UCSD-AML1 (cell line): Measurements from ENCODE around the gene TUBB4A.
"Not testable (repeated sequence)": the region's sequence is repeated elsewhere in the genome, so short reads cannot be mapped to it uniquely, and the experiment has no call there.

Source experiments
- DNase-seq: peaks from one replicate; lab custom pipeline; 2025; ENCODE audit not compliant: unreplicated experiment; lab: John Stamatoyannopoulos, UW

TUBB4A gene

DNA sequence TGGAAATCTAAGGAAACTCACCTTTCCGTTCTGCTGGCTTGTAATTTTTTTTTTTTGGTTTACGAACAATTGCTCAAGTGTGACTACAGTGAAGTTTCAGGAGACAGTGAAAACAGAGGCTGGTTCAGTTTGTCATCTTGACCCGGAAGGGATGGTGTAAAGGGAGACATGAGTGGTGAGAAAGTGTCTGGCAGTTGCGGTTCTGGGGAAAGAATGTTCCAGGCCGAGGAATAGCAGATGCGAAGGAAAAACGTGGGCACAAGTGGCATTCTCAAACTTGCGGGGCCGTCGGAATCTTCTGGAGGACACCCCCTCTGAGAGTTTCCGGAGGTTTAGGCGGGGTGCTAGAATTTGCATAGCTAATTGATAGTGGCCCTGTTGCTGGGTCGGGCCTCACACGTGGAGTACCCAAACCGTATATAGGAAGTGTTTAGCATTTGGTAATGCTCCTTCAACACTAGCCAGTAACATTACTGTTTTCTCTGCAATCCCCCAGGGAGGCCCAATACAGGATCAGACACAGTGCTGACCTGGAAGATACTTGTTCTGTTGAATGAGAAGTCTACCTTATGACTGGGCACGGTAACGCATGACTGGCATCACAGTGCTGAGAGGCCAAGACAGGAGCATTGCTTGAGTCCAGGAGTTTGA lies 25.9 kb upstream of the TUBB4A start:
- DNase-seq, result no peak

DNA sequence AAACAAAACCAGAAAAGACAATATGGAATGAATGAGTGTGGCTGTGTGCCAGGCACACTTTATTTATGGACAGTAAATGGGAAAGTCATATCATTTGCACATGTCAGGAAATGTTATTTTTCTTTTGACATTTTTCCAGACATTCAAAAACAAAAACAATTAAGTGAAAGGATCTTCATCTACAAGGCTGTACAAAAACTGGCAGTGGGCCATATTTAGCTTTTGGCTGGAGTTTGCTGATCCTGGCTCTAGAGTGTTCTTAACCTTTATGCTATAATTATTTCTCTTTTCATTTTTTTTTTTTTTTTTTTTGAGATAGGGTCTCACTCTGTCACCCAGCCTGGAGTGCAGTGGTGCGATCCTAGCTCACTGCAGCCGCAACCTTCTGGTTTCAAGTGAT lies 22.2 kb upstream of the TUBB4A start:
- no peak for DNase-seq

DNA sequence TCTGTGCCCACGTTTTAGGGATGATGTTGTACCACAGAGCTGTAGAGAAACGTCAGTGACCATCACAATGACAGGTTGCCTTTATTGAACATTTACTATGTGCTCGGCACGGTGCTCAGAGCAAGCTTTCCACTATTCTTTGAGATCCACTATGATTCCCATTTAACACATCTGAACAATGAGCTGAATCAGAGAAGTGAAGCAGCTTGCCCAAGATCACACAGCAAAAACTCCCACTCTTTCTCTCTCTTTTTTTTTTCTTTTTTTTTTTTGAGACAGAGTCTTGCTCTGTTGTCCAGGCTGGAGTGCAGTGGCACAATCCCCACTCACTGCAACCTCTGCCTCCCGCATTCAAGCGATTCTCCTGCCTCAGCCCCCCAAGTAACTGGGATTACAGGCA lies 20.6 kb upstream of the TUBB4A start:
- no peak for DNase-seq

DNA sequence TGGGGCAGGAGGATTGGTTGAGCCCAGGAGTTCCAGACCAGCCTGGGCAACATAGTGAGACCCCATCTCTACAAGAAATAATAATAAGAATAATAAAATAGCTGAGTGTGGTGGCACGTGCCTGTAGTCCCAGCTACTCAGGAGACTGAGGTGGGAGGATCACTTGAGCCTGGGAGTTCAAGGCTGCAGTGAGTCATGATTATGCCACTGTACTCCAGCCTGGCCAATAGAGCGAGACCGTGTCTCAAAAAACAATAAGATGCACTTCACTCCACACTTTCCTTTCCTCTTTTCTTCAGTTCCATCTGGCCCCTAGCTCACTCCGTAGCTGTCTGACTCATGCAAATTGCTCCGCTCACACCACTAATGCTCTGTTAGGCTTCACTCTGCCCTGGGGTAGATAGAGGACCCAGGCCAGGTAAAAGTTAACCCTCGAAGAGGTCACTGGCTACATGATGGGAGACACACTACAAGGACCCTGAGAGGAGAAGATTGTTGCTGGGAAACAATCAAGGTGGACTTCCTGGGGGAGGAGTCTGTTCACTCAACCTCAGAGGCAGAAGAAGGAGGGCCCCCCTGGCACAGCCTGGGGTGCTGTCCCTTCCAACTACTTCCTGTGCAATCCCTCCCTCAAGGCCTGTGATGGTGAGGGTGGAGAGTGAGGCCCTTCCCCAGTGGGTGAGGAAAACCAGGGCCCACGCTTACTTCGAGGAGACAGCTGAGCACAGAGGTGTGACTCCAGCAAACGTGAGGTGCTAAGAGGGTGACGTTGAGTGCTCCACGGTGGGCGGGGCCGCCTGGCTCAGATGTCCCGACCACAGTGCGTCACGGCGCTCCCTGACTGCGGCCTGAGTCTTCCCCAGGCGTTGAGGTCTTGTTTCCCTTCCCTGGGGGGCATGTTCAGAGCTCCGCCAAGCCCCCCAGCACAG lies 19.9 kb upstream of the TUBB4A start:
- no peak for DNase-seq

DNA sequence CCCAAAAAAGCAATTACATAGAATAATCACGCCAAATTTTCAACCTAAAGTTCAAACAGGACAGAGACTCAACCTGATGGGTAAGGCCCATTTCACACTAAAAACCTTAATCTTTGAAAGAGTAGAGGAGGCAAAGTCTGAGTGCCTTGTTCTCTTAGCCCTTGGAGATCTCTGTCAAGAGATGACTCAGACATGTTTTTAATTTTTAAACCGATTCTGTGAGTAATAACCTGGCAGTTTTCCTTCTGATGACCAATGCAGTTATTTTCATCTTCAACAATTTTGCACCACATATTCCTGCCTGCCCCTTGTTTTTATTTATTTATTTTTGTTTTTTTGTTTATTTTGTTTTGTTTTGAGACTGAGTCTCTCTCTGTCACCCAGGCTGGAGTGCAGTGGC lies 17.2 kb upstream of the TUBB4A start:
- DNase-seq, result no peak

DNA sequence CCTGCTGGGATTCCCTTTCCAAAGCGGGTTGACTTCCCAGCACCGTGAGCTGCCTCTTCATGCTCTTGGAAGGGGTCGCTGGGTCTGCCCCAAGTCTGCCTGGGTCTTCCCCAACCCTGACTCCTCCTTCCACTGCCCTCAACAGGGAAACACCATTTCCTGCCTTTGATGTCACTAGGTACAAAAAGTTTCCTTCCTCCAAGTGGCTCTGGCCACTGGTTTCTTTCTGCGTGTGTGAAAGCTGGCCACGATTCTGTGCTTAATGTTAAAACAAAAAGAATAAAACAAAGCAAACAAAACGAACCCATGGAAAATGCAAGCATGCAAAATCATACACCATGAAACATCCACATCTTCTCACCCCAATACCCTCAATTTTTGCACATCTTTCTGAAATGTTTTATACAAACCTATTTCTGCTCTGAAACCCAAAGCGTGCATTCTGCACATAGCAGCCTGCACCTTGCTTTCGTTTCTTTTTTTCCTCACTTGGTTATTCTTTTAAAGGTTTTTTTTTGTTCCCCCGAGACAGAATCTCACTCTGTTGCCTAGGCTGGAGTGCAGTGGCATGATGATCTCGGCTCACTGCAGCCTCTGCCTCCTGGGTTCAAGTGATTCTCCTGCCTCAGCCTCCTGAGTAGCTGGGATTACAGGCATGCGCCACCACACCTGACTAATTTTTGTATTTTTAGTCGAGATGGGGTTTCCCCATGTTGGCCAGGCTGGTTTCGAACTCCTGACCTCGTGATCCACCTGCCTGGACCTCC lies 16.2 kb upstream of the TUBB4A start:
- peak; percentile 28 for DNase-seq

DNA sequence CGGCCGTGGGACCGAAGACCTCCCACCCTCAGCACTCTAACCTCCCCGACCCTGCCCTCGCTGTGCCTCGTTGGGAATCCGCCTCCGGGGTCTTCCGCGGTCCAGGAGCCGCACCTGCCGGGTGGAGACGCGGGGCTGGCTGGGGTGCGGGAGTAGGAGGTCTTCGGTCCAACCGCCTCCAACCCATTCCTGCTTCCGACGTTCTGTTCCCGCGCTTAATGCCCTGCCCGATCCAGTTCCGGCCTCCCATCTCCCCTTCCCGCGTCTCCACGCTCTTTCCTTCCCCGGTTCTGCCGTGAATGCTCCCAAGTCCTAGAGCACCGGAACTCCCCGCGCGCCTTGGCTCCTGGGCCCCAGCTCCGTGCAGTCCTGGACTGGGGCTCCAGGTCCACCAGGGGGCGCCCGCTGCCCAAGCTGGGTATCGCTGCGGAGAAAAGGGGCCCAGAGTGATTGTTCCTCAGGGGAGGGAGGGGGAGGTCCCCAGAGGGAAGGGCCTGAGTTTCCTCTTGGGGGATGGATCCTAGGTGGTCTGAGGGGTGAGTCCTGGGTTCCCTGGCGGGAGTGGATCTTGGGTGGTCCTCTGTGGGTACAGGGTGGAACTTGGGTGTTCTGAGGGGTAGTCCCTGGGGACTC lies 14.7 kb upstream of the TUBB4A start:
- DNase-seq, result peak; percentile 92

DNA sequence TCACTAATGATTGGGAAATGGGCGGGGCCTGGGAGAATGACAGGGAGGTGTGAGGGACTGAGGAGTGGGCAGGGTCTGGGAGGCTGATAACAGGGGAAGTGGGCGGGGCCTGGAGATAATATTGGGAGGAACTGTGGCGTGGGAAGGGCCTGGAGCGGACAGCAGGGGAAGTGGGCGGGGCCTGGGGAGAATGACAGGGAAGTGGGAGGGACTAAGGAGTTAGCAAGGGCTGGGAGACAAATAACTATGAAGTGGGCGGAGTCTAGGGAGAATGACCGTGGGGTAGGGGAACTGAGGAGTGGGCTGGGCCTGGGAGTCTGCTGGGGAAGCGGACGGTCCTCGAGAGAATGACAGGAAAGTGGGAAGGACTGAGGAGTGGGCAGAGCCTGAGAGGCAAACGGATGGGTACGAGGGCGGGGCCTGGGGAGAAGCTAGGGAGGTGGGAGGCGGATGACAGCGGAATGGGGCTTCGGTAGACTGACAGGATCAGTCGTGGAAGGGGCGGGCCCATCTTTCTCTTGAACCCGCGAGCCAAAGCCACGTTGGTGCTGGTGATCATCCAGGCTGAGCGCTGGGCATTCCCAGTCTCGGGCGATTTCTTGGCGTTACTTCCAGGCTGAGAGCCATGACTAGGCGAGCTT lies 14.0 kb upstream of the TUBB4A start:
- DNase-seq, result peak; percentile 96

DNA sequence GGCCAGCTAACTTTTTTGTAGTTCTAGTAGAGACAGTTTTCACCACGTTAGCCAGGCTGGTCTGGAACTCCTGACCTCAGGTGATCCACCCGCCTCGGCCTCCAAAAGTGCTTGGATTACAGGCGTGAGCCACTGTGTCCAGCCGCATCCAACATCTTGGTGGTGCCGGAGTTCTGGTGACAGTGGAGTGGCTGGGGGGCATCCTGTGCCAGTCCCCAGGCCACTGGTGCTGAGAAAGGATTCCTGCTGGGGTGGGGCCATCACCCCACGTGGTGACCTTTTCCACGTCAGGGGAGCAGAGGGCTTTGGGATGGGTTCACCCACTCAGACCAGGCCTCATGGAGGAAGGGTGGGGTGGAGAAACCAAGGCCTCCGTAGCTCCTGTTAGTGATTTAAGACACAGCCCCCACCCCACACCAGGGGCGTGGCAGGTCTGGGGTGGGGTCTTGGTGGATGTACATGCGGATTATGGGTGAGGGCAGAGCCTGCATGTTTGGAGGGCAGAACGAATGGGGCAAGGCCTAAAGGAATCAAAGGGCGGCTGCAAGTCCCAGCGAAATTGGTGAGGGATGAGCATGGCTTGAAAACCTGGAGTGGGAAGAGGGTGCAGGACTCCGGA lies 12.9 kb upstream of the TUBB4A start:
- no peak for DNase-seq

DNA sequence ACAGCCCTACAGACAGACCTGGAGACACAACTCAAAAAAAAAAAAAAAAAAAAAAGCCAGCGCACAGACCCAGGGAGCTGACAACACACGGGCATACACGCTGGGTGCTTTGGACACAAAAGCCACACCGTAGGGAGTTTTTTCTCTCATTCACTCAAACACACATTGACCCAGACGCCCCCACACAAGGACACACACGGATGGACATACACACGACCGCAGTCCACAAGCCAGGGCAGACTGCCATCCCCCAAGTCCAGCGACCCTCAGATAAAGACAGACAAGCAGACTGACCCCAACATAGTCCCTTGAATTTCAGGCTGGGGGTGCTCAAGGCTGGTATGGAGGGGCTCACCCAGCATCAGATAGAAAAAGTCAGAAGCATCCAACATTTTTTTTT lies 12.0 kb upstream of the TUBB4A start:
- no peak for DNase-seq

DNA sequence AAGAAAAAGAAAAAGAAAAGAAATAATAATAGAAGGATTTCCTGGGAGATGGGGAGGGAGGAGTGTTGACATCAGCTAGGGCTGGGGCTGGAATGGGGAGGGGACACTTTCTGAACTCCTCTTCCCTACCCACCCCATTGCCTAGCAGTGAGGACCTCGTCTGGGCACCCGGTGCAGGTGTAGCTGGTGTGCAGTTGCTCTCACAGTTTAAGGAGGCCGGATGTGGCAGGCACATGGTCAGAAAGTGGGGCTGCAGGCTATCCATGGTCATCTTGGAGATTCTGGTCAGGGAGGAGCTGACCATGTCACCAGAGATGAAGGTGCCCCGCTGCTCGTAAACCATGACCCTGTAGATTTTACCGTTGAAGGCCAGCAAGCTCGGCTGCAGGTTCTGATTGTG lies 8.5 kb upstream of the TUBB4A start:
- DNase-seq, result no peak

DNA sequence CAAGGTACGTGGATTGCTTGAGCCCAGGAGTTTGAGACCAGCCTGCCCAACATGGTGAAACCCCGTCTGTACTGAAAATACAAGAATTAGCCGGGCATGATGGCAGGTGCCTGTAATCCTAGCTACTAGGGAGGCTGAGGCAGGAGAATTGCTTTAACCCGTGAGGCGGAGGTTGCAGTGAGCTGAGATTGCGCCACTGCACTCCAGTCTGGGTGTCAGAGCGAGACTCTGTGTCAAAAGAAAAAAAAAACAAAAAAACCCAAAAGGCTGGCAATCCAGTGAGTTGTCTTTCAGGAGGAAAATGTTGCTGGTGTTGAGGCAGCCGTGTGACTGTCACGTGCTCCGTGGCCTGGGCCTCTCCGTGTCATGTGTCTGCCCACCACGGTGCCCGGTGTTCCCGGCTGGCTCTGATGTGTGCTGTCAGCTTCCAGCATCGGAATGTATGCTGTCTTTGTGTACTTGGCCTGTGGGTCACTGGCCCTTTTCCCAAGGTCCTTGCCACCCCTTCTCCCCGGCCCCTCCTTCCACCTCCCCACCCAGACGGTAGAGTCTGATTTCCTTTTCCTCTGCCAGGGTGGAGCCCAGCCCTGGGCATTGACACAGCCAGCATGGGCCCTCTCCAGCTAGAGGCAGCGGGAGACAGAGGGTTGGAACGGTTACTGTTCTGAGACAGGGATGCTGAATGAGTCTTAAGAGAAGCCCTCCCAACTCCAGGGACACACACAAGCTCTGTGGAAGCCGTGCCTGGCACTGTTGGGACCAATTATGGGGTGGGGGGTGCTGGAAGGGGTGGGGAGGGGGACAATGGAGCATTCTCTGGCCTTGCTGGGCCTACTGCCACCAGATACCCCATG lies 7.2 kb upstream of the TUBB4A start:
- DNase-seq, result no peak

DNA sequence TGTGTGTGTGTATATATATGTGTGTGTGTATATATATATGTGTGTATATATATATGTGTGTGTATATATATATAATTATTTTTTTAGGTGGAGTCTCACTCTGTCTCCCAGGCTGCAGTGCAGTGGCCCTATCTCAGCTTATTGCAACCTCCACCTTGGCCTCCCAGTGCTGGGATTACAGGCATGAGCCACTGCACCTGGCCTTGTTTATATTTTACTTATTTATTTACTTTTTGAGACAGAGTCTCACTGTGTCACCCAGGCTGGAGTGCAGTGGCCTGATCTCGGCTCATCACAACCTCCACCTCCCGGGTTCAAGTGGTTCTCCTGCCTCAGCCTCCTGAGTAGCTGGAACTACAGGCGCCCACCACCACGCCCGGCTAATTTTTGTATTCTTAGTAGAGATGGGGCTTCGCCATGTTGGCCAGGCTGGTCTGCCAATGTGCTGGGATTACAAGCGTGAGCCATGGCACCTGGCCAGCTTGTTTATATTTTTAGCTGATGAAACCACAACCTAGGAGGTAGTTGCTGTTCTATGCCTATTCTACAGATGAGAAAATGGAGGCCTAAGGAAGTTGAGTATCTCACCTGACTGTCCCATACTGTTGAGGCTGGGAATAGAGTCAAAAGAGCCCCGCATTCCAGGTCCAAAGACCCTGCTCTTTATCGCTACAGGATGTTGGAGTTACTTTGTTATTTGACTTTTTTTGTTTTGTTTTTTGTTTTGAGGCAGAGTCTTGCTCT lies 6.1 kb upstream of the TUBB4A start:
- DNase-seq, result not testable (repeated sequence)

DNA sequence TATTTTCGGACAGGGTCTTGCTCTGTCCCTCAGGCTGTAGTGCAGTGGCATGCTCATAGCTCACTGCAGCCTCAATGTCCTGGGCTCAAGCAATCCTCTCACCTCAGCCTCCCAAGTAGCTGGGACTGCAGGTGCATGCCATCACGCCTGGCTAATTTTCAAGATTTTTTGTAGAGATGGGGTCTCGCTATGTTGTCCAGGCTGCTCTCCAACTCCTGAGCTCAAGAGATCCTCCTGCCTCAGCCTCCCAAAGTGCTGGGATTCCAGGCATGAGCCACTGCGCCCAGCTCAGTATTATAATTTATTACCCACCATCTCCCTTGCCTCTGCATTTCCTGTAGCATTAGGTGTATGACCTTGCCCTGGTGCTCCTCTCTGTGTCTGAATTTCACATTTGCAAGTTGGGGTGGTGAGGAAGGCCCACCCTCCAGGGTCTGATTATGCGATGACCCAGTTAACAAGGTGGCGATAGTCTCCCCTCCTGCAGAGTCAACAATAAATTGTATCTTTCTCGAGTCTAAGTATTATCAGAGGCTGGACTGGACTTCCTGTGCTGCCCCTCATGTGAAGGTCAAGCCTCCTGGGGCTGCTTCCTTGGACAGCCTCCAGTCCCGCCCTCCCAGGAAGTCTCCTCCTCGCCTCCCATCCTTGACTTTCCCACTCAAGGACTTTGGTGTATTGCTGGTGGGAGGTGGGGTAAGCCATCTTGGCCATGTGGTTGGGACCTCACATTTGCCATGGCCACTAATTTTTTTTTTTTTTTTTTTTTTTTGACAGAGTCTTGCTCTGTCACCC lies 1.5 kb upstream of the TUBB4A start:
- DNase-seq, result no peak

DNA sequence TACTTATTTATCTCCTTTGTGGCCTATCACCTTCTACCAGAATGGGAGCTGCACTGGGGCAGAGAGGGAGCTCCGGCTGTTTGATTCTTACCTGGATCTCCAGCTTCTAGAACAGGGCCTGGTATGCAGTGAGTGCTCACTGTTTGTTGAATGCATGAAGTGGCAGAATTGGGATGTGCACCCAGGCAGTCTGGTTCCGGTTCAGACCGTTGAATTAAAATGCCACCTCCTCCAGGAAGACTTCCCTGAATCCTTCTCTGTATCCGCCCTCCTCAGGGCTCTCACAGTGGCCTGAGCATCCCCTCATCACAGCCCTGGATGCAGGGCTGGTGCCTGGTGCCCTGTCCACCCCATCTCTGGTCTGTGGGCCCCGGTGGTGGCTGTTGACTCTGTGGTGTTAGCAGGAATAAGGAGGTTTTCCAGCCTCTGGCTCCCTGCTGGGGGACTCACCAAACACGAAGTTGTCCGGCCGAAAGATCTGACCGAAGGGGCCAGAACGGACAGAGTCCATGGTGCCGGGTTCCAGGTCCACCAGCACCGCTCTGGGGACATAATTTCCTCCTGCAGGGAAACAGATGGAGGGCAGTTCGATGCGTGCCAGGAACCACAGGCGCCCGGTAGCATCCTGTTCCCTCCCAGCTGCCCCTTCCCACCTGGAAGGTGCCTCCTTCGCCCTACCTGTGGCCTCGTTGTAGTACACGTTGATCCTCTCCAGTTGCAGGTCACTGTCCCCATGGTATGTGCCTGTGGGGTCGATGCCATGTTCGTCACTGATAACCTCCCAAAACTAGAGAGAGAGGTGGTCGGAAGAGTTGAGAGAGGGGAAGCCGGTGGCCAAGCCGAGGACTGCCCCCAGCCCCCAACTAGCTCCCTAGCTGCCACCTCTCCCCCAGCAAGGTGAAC lies 1.0 kb downstream of the TUBB4A start:
- DNase-seq, result no peak

DNA sequence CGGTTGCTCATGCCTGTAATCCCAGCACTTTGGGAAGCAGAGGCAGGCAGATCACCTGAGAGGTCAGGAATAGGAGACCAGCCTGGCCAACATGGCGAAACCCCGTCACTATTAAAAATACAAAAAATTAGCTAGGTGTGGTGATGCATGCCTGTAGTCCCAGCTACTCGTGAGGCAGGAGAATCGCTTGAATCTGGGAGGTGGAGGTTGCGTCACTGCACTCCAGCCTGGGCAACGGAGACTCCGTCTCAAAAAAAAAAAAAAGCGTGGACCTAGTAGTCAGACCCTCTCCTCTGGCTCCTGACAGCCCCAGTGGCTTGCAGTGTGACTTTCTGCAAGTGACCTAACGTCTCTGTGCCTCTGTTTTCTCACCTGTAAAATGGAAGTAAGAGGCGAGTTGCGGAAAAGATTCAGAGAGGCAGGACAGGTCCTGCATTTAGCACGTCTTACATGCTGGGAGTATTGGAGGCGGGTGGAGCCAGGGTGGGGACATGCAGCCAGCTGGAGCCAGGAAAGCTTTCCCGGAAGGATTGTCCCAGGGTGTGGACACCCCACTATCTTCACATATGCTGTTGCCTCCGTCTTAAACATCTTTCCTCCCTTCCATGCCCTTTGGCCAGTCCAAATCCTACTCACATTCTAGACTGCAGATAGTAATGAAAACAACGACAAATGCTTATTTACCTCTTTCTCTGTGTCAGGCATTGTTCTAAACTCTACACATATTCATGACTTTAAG lies 2.9 kb downstream of the TUBB4A start:
- DNase-seq, result no peak
